Measurements from ENCODE around the gene DPP10. TPM values are rescaled to one million over a fixed set of nuclear protein-coding genes. Genes with fewer than 3 reads are reported as not detected.
"Not testable (repeated sequence)": the region's sequence is repeated elsewhere in the genome, so short reads cannot be mapped to it uniquely, and the experiment has no call there.

The DPP10 gene
- total RNA-seq, 1 experiment from 2014 or later = not detected

DNA sequence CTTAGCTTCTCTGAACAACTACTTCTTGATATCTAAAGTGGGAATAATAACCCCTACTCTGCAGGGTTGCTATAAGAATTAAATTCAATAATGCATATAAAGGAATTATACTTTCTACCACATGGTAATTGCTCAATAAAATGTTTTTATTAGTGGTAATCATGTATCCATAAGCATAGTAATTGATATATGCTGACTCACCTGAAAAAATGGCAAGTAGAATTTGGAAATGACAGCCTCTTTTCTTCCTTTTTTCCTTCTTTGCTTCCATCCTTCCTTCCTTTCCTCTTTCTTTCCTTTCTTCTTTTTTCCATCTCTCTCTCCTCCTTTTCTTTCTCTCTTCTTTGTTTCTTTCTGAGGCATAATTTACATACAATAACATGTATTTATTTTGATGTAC lies 65.3 kb downstream of the DPP10 start:
- no peak overlapping the region for H3K27ac Mint-ChIP-seq (ENCODE audit: unreplicated experiment)
- intact Hi-C loops (cut with micrococcal nuclease; ENCODE audit: unreplicated experiment) = no loop called here
- H3K36me3 Mint-ChIP-seq (ENCODE audit: insufficient read depth, unreplicated experiment) = no peaks in the 10 kb centered on the region
- H3K4me3 Mint-ChIP-seq (ENCODE audit: low read depth, unreplicated experiment) = no peak overlapping the region
- no peaks in the 10 kb centered on the region for H3K27me3 Mint-ChIP-seq (ENCODE audit: unreplicated experiment)
- no TSS peak for BruUV-seq (replicated peaks)
- H3K4me1 Mint-ChIP-seq (ENCODE audit: low read depth, unreplicated experiment) = no peaks in the 10 kb centered on the region
- TF ChIP-seq CTCF (IDR thresholded peaks at IDR 0.05; ENCODE audit: unreplicated experiment) = no peak
- H3K9me3 Mint-ChIP-seq (ENCODE audit: low read depth, unreplicated experiment) = no peaks in the 10 kb centered on the region
- no peak for DNase-seq
- CTCF ChIA-PET = no interaction called here

DNA sequence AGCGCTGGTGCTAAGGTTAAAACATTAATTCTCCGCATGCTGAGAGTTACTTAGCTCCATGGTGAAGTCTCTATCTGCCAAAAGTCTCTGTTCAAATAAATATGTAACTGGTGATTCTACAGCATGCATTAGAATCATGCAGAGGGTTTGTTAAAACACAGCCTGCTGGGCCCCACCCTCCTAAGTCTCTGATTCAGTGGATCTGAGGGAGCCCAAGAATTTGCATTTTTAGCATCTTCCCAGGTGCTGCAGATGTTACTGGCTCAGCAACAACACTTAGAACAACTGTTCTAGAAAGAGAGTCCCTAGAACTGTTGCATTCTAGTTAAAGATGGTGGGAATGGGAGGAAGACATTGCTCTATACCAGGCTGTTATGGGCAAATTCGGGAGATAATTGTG lies 73.4 kb downstream of the DPP10 start:
- BruUV-seq (replicated peaks) = no TSS peak
- intact Hi-C loops (cut with micrococcal nuclease; ENCODE audit: unreplicated experiment) = no loop called here
- TF ChIP-seq CTCF (IDR thresholded peaks at IDR 0.05; ENCODE audit: unreplicated experiment) = no peak
- no peaks in the 10 kb centered on the region for H3K27me3 Mint-ChIP-seq (ENCODE audit: unreplicated experiment)
- H3K27ac Mint-ChIP-seq (ENCODE audit: unreplicated experiment) = no peak overlapping the region
- H3K9me3 Mint-ChIP-seq (ENCODE audit: low read depth, unreplicated experiment) = no peaks in the 10 kb centered on the region
- no peak for DNase-seq
- H3K4me1 Mint-ChIP-seq (ENCODE audit: low read depth, unreplicated experiment) = no peaks in the 10 kb centered on the region
- CTCF ChIA-PET = no interaction called here
- H3K4me3 Mint-ChIP-seq (ENCODE audit: low read depth, unreplicated experiment) = no peak overlapping the region
- no peaks in the 10 kb centered on the region for H3K36me3 Mint-ChIP-seq (ENCODE audit: insufficient read depth, unreplicated experiment)

GRCh38 chr2:114517580-114517979 lies 75.1 kb downstream of the DPP10 start:
- DNase-seq = no peak
- BruUV-seq (replicated peaks) = no TSS peak
- H3K4me3 Mint-ChIP-seq (ENCODE audit: low read depth, unreplicated experiment) = no peak overlapping the region
- intact Hi-C loops (cut with micrococcal nuclease; ENCODE audit: unreplicated experiment) = no loop called here
- CTCF ChIA-PET = interaction anchor here (0.7 to 1.0 kb wide), 2 partner anchors 530 to 539 kb away, joined by 3 read pairs; no protein-coding TSS in a partner anchor
- H3K27ac Mint-ChIP-seq (ENCODE audit: unreplicated experiment) = no peak overlapping the region
- no peaks in the 10 kb centered on the region for H3K27me3 Mint-ChIP-seq (ENCODE audit: unreplicated experiment)
- no peaks in the 10 kb centered on the region for H3K9me3 Mint-ChIP-seq (ENCODE audit: low read depth, unreplicated experiment)
- H3K4me1 Mint-ChIP-seq (ENCODE audit: low read depth, unreplicated experiment) = no peaks in the 10 kb centered on the region
- TF ChIP-seq CTCF (IDR thresholded peaks at IDR 0.05; ENCODE audit: unreplicated experiment) = no peak
- H3K36me3 Mint-ChIP-seq (ENCODE audit: insufficient read depth, unreplicated experiment) = no peaks in the 10 kb centered on the region

DNA sequence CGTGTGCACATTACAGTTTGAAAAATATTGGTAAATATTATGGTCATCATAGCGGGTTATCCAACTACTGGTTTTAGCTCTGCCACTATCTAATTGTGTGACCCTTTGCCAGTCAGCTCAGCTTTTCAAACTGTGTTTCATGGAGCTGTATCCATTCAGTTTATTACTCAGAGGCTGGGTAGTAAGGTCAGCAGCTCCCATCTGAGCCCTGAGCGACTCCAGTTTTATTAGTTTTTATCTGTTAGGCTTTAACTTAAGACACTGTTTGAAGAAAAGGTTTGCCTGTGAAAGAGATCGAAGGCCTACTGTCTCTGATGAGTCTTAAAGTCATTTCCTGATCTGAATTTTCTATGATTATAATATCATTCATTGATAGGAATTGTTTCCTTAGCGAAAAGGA lies 76.3 kb downstream of the DPP10 start:
- Mint-ChIP-seq H3K27ac (ENCODE audit: unreplicated experiment) (no peak overlapping the region), H3K4me1 (ENCODE audit: low read depth, unreplicated experiment) (no peaks in the 10 kb centered on the region), H3K36me3 (ENCODE audit: insufficient read depth, unreplicated experiment) (no peaks in the 10 kb centered on the region), H3K27me3 (ENCODE audit: unreplicated experiment) (no peaks in the 10 kb centered on the region), H3K9me3 (ENCODE audit: low read depth, unreplicated experiment) (peaks cover 2% of the 10 kb centered on the region), H3K4me3 (ENCODE audit: low read depth, unreplicated experiment) (no peak overlapping the region)
- intact Hi-C loops (cut with micrococcal nuclease; ENCODE audit: unreplicated experiment) = no loop called here
- CTCF ChIA-PET = interaction anchor here (0.6 to 1.0 kb wide), 2 partner anchors 426 to 449 kb away, joined by 3 read pairs; no protein-coding TSS in a partner anchor
- no TSS peak for BruUV-seq (replicated peaks)
- TF ChIP-seq CTCF (IDR thresholded peaks at IDR 0.05; ENCODE audit: unreplicated experiment) = no peak
- no peak for DNase-seq

GRCh38 chr2:114522612-114523011 lies 80.2 kb downstream of the DPP10 start:
- H3K36me3 Mint-ChIP-seq (ENCODE audit: insufficient read depth, unreplicated experiment); H3K27ac Mint-ChIP-seq (ENCODE audit: unreplicated experiment); intact Hi-C loops (cut with micrococcal nuclease; ENCODE audit: unreplicated experiment); H3K4me3 Mint-ChIP-seq (ENCODE audit: low read depth, unreplicated experiment); H3K27me3 Mint-ChIP-seq (ENCODE audit: unreplicated experiment); H3K9me3 Mint-ChIP-seq (ENCODE audit: low read depth, unreplicated experiment); CTCF ChIA-PET; DNase-seq; H3K4me1 Mint-ChIP-seq (ENCODE audit: low read depth, unreplicated experiment); BruUV-seq (replicated peaks): not testable (repeated sequence)
